ENCODE data around the gene MAP2.
A peak's percentile ranks its signal among the peaks of the same experiment; 100 is the strongest.

MAP2 gene

DNA sequence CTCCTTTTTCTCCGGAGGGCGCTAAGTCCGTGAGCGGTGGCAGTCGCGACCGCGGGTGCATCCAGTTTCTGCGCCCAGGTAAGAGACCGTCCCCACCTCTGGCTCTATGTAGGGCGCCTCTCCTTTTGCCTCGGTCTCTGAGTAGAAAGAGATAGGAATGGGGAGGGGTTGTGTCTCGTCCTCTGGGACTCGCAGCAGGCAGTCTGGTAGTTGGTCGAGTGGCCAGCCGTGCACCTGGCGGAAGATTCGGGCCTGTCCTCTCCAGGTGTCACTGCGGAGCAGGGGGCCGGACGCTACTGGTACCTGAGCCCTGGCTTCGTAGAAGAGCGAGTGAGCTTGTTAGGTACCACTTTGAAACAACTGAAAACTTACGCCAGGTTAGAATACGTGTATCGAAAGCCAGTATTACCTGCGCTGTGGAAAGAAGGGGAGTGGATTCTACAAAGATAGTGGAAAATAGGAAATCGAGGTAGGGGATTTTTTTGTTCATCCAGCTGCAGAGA is 403 bp downstream of the MAP2 start:
- no peak for DNase-seq

DNA sequence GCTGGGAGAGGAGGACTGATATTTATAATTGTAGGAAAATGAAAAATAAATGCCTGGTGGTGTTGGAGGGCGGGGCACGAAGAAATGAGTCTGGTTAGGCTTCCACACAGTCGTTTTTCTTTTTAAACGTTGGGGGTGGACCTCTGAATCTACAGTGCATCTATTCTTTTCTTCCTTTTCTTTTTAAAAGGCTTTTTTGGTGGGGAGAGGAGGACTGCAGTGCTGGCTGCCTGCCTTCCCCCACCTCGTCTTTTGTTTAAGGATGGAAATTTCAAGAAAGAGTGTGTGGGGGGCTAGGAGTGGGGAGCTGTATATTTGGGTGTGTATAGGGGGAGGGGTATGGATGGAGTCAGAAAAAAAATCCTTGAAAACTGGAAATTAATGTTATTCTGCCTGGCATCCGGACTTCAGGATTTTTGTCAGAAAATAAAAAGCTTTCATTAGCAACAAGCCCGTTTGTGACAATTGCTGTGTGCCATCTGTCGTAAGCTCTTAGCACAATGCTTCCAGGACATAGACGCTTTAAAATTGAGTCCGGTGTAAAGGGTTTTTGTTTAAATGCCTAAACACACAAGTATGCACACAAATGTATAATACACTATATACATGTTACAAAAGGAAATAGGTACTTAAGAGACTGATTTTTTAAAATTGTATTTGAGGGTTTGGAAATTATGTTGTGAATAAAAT is 1.1 kb downstream of the MAP2 start:
- no peak for DNase-seq

DNA sequence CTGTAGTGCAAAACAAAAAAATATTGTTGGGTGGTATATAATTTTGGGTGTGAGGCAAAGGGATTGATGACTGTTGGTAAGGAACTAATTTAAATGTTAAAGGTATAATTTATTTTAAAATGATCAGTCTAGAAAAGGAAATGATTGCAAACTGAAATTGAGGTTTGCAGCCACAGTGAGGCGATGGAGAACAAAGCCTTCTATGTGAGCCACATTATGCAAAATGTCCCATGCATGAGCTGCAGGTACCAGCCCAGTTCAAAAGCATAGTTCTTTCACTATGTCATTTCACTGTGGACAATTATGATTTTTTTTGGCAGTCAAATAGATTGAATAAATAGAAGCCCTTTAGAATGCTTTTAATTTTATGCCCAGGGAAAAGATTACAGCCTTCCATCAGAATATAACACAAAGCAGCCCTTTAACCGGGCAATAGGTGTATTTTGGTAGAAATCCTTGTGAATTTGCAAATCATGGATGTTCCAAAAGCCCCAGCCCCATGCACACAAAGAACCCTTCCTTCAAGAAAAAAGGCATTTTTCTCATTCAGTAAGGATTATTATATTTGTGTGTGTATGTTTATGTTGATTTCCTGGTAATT is 1.7 kb downstream of the MAP2 start:
- peak; percentile 43 for DNase-seq

DNA sequence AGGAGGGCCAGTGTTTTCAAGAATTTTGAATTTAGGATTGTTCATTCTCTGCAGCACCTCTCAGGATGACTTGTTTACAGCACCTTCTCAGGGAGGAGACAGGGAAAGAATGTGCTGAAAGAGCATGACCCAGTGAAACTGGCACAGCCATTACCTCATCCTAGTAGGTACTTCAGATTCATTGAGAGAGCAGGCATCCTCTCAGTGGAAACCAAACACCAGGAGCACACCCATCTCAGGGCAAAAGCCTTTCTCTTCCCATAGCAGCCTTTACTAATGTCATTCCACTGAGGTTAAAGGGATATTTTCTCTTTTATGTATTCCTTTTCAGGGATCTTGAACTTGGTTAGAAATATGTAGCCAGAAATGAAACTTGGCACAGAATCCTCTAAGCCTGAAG is 2.6 kb downstream of the MAP2 start:
- no peak for DNase-seq

DNA sequence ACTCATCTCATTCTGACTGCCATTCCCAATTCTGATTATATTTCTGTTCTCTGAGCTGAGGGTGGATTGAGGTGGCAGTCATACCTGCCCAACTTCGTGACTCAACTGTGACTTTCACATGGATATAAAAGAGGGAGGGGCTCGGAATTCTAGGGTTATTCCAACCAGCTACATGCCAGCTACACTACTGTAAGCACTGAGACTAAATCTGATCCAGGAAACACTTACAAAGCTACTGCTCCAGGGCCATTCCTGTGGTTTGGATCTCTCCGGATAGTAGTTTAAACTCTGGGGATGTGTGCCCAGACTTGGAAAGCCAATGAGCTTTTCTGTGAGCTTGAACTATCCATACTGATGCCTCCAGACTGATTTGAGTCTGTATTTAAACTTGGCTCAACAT is 7.9 kb downstream of the MAP2 start:
- peak; percentile 62 for DNase-seq

DNA sequence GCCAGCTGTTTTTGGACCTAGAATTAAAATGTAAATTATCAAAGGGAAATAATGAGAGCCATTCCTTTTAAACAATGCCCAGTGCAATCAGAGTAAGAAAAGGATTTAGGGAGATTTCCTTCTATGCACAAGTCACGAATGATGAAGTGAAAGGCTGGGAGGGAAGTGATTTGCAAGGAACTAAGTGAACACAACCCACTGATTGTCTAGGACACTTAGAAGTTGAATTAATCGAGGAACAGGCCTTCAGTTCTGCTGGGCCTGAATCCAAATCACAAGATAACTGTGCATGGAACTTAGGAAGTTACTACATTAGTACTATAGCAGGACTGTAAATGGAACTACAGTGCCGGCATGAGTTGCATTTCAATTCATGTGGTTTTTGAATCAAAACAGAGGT is 17.7 kb downstream of the MAP2 start:
- no peak for DNase-seq

DNA sequence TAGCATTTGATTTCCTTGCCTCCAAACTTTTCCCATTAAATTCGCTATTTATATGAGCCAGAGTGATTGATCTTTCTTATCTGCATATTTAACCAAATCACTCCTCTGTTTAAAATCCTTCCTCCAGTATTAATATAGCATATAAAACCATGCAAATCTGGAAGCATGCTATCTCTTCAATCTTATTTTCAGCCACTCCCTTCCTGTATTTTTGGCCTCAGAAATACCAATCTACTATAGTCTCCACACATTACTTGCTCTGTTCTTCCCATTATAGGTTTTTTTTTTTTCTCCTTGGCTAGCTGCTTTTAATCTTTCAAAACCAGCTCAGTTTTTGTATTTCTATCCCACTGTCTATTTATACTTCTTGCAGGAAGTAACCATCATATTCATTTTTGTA is 19.1 kb downstream of the MAP2 start:
- no peak for DNase-seq

DNA sequence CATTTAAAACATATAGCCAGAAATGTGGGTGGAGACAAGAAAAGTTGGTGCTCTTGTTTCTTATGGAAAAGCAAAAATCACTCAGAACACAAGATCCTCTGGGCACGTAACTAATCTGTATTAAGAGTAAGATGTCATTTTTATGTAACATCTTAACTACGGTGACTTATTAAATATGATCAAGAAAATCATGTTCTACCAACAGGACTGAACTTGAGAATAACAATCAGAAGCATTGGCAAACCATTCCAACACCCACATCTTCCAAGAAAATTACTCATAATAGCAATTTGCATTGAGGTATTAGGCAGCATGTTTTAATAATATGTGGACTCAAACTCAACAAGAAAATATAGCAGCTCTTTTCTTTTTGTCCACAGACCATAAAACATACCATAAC is 21.6 kb downstream of the MAP2 start:
- no peak for DNase-seq

DNA sequence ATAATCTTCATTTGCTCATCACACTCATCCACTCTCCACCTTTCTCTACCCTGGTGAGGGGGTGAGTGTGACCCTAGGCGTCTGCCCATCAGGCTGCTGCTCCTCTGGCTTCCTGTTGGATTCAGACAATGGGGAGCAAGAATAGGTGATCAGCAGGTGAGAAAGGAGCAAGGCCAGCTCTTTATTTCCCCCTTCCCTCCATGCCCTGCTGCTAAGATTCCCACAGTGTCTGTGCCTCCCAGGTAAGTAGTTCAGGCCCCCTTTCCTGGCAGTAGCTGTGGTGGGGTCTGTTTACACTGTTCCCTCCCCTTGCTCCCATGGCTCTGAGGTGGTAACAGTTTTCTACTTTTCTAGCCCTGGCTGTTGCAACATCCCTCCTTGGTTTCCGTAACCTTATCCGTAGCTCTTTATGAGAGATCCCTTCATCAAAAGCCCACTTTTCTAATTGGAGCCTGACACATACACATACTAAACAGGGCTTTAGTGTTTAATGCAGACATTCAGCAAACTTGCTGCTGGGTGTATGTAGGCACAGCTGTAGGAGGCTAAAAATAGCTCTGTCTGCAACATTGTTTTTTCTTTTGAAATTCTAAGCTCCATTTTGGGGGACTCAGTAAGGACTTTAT is 27.5 kb downstream of the MAP2 start:
- no peak for DNase-seq

DNA sequence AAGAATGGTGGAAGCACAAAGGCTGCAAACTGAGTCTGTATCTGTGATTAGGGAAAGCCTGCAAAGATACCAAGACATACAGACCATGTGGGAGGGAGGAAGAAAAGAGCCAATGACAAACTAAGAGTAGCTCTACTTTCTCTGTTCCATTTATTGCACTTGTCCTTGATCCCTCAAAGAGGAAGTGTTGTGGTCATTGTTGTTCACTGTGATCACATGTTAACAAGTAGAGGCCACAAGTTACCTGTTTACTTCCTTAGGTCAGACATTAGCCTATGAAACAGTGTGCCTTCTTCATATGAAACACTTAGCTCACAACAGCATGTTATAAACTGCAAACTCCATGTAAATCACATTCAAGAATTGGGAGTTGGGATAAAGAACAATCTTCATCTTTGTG is 32.6 kb downstream of the MAP2 start:
- no peak for DNase-seq

DNA sequence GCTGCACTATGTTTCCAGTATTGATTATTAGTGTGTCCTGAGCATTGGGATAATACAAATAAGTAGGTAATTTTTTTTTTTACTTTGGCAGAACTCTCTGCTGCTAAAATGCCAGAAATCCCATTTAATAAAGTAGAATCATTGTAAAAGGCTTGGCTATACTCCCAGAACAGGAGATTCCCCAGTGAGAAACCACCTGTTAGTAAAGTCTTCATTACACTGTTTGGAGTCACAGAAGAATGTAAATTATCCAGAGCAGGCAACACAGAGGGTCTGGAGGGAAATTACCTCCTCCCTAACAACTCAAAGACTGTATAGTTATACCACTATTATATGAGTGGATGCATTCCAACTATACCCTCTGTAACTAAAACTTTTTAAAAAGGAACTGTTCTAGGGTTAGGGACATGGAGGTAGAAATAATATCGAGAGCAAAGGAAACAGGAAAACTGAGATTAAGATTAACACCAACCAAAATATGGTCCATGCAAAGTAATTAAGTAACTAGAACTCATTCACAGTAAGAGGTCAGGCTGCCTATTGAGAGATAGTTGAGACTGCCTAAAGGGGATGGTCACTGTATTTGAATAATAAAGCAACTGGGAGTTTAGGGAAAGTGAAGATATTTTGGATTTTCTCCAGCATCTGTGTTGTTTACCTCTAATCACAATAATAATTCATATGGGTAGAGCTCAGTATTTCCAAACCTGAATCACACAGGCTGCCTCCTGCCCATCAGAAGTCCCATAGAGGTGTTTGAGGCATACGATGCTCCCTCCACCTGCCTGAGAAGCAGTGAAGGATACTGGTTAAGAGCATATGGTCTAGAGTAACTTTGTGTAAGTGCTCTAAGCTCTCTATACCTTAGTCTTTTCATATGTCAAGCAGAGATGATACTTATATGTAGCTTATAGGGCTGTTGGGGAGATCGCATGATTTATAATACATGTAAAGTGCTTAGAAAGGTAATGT is 34.4 kb downstream of the MAP2 start:
- no peak for DNase-seq

DNA sequence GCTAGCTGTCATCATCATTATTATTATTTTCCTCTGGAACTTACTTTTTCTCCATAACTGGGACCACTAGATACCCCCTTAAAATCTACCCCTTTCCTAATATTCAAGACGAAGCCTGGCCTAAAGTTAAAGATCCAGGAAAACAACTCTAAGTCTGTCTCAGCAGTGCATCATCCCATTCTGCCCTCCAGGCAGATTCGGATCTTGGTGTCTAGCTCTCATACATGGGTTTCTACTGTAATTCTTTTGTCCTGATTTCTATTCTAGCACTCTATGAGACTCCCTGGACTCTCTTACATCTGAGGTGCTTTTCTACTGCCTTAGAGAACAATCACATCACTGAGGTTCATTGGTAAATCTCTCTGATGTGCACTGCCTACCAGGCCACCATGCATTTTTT is 35.5 kb downstream of the MAP2 start:
- no peak for DNase-seq

DNA sequence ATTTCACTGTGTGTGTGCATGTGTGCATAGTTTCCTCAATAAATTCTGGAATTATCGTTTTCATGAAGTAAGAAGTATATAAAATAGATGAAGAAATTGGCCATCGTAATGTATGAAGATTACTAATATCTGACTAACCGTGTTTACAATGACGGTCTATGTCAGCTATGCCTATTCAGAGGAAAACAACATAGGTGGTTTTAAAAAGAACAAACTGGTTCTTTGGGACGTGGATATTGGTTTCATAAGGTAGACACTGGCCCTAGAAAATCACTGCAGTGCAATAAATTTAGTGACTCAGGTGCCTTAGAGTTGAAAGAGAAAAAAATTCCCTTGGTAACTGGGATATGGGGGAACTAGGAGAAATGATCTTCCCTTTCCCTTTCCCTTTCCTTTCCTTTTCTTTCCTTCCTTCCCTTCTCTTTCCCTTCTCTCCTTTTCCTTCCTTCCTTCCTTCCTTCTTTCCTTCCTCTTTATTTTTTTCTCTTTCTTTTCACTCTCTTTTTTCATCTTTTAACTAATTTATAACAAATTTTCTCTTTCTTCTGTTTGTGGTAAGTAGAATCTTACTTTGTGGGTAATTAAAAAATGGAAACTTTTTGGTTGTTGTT is 36.4 kb downstream of the MAP2 start:
- no peak for DNase-seq

DNA sequence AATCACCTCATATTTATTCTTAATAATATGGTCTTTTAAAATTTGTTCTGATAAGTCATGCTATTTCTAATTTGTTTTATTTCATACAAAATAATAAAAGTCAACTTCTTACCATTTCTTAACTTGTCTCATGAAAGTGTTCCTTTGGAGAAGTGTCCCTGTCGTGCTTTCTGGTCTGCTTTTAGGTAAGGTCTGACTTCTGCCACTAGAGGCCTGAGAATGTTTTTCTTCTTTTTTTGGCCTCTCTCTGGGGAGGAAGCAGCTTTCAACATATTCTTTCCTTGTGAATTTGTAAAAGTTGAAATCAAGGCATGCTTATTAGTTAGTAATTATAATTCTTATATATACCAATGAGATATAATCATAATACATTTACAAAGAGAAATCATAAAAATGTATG is 39.4 kb downstream of the MAP2 start:
- no peak for DNase-seq

DNA sequence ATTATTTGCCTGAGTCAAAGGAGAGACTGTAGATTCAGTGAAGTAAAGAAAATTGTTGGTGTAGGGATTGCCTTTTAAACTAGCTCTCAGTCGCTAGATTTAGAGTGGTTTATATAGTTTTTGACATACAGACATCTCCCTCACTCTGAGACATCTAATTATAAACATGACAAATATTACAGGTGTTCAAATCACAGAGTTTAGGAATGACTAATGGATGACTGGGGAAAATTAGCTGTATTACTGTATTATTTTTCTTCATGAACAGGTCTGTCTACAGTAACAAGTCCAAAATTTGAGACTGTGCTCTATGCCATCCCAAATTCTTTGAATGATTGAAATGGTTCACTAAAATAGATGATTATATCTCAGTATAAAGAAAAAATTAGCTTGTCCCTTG is 40.0 kb downstream of the MAP2 start:
- DNase-seq: no peak

DNA sequence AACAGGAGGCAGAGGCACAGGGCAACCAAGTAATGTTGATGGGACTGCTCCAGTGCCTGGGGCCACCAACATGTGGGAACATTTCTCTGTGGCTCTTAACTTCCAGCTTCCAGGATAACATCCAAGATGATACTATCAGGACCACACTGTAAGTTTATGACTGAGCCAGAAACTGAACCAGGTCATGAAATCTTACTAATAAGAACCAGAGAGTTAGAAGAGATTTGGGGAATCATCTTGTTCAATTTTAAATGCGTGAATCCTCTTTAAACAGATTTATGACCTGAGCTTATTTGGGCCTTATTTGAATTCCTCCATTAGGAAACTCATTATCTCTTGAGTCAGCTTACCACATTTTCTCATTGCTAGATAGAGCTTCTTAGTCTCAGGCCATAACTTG is 45.0 kb downstream of the MAP2 start:
- no peak for DNase-seq

DNA sequence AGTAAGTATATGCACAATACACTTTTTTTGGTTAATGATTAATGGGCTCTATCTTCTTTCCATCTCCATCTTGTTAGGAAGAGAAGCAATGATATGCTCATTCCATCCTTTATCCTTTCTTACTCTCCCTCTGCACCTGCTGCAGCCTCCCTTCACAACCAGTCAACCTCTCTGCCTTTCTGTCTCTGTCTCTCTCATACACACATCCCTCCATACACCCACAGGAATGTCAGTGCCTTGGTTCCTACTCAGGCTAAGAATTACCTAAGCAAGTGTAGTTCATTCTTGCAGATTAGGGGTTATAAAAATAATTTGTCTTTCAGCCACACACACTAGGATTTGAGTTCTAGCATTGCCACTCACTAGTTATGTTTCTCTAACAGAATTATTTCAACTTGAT is 45.6 kb downstream of the MAP2 start:
- no peak for DNase-seq

DNA sequence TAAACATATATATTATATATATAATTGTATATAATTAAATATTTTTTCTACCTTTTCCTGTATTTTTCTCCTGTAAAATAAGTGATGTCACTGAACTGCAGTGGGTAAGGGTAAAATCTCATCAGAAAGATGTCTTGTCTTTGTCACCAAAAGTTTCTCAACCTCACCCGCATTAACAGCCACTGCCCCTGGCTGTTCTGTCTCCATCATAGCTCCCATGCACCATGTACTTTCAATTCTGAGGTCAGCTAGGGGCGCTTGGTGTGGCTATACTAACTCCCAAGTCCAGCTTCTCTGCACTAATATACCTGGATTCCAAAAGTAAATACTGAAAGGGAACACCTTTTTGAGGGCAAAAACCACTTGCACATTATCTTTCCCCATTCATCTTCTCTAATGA is 46.6 kb downstream of the MAP2 start:
- DNase-seq: no peak

DNA sequence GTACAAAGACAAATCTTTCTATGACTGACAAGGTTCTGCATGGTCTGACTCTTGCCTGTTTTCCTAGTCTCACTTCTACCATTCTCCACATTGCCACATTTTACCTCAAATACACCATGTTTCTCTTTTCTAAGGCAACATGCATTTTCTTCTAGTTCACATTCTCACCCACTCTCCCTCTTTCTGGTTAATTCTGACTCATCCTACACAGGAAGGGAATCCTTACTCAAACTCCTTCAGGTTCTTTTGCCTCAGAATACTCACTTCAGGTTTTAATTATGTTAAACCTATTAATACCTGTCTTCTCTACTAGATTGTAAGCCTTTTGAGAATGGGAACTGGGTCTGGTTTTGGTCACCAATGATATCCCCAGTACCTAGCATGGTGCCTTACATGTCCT is 47.2 kb downstream of the MAP2 start:
- peak; percentile 38 for DNase-seq

DNA sequence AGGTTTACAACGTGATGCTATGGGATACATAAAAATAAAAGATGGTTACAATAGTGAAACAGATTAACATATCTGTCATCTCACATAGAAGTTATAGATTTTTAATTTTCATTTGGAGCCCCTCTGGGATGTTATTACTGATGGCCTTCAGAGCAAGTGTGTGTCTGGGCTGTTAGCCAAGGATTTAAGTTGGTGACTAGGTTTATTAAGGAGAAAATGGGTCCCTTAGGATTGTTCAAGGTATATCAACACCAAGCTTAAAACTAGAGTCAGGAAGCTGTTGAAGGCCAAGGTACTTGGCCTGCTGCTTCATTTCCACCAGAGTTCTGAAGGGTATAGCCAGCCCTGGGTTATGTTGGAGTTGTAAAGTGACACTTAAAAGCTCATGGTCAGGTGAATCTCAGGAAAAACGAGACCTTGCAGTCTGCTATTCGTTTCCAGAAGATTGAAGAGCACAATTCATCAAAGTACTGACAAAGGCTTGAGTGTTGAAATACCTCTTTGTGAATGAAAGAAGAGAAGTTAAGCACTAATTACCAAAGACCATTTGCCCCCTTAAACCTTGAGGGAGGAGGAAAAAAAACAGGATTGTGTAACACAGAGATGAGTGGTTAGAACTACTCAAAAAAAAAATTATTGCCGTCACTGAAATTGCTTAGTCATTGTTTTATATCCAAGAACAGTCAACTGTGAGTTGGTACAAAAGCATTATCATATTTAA is 48.4 kb downstream of the MAP2 start:
- DNase-seq: peak; percentile 48

DNA sequence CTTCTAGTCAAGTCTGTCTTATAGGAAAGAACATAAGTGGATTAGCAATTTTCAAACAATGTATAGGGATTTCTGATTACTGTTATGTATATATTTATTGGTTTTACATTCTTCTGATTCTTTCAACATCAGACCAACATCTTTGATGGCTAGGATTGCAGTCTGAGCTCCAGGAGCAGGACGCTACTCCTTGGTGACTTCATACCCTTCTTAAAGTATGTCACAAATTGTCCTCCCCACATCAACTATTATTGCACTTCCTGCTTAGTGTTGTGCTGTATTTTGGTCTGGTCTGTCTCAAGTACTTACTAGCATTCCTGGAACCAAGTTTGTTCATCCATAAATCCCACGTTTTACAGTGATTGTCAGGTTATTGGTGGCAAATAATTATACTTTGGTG is 49.0 kb downstream of the MAP2 start:
- peak; percentile 43 for DNase-seq

DNA sequence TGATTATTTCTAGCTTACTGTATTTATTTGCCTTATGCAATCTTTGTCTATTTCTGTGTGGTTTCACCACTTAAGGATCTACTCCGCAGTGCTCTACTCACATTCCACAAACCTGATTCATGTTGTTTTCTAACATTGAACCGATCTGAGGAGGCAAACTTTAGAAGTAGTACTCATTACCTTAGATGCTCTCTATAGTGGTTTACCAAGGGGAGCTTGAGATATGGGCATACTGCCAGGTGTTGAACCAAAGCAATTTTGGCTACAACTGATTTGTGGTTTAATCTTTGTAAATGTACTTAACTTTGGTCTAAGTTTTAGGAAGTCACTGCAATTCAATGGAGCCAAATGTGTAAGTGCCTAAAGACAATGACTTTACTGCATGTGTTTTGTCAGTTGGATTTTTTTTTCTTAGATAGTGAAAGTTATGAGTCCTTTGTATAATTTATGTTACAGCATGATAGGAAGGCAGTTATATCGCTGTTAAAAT is 50.1 kb downstream of the MAP2 start:
- DNase-seq: peak; percentile 88

All from fibroblast of skin of back (primary cell).